ENCODE measurements around the gene BACH2.
"Not testable (repeated sequence)": the region's sequence is repeated elsewhere in the genome, so short reads cannot be mapped to it uniquely, and the experiment has no call there.

BACH2 gene

GRCh38 chr6:90301816-90302215 lies 5.2 kb upstream of the BACH2 start:
- DNase-seq = no peak

GRCh38 chr6:90298459-90299053 lies 1.9 kb upstream of the BACH2 start:
- no peak for DNase-seq

GRCh38 chr6:90297867-90298381 lies 1.3 kb upstream of the BACH2 start:
- DNase-seq = no peak

- DNase-seq = no peak
Measured at GRCh38 chr6:90297115-90297866, 648 bp upstream of the BACH2 start.

- peak; percentile 76 for DNase-seq
Measured at GRCh38 chr6:90295854-90296340, 746 bp downstream of the BACH2 start.

- DNase-seq = peak; percentile 38
Measured at GRCh38 chr6:90294989-90295853, 1.4 kb downstream of the BACH2 start.

- peak; percentile 13 for DNase-seq
Measured at GRCh38 chr6:90294614-90294988, 2.0 kb downstream of the BACH2 start.

- DNase-seq = no peak
Measured at GRCh38 chr6:90294008-90294511, 2.6 kb downstream of the BACH2 start.

- DNase-seq = peak; percentile 33
Measured at GRCh38 chr6:90293319-90293953, 3.2 kb downstream of the BACH2 start.

- no peak for DNase-seq
Measured at GRCh38 chr6:90291565-90291964, 5.1 kb downstream of the BACH2 start.

GRCh38 chr6:90290811-90291420 lies 5.7 kb downstream of the BACH2 start:
- peak; percentile 81 for DNase-seq

GRCh38 chr6:90289902-90290301 lies 6.7 kb downstream of the BACH2 start:
- DNase-seq = no peak

GRCh38 chr6:90288404-90288803 lies 8.2 kb downstream of the BACH2 start:
- peak; percentile 33 for DNase-seq

GRCh38 chr6:90286884-90287488 lies 9.7 kb downstream of the BACH2 start:
- DNase-seq = no peak

- peak; percentile 86 for DNase-seq
Measured at GRCh38 chr6:90285611-90286381, 10.8 kb downstream of the BACH2 start.

- DNase-seq = no peak
Measured at GRCh38 chr6:90285042-90285481, 11.6 kb downstream of the BACH2 start.

GRCh38 chr6:90284236-90285041 lies 12.2 kb downstream of the BACH2 start:
- DNase-seq = peak; percentile 94

- not testable (repeated sequence) for DNase-seq
Measured at GRCh38 chr6:90282265-90282664, 14.4 kb downstream of the BACH2 start.

GRCh38 chr6:90278129-90278528 lies 18.5 kb downstream of the BACH2 start:
- no peak for DNase-seq

Measured in fibroblast of skin of abdomen (primary cell).